Thoracic aorta (tissue), 2 donors: ENCODE data around the gene CTAG1B. TPM values are rescaled to one million over a fixed set of nuclear protein-coding genes. Genes with fewer than 3 reads are reported as not detected.
"Not testable (repeated sequence)": the region's sequence is repeated elsewhere in the genome, so short reads cannot be mapped to it uniquely, and the experiment has no call there.

Experiments
- ATAC-seq: fragments of 150-250 bp; one replicate; pipeline ENCODE4 v1.8.0; 2017; ENCODE audit warnings: low read depth; ENCODE audit not compliant: insufficient number of reproducible peaks, low FRiP score
- DNase-seq: peaks from one replicate; pipeline ENCODE4 v3.0.0-alpha.2; 2020; ENCODE audit warnings: low spot score
- H3K27ac ChIP-seq, 2 donors: fragments of 200-600 bp; sonication (generic); 1 replicate in 1 of 2; 2 replicates in 1 of 2; pipeline ENCODE4 v1.5.1; 2016; ENCODE audit warnings: mild to moderate bottlenecking in 2 of 2, moderate library complexity in 2 of 2
- H3K27me3 ChIP-seq: fragments of 200-600 bp; sonication (generic); replicated peaks from 2 replicates; pipeline ENCODE4 v1.6.0; 2016; ENCODE audit warnings: mild to moderate bottlenecking; ENCODE audit not compliant: insufficient read depth
- H3K36me3 ChIP-seq: fragments of 200-600 bp; sonication (generic); one replicate; pipeline ENCODE4 v1.5.1; 2016
- H3K4me1 ChIP-seq, 2 donors: fragments of 200-600 bp; sonication (generic); 1 replicate in 1 of 2; 2 replicates in 1 of 2; pipeline versions ENCODE4 v1.5.1 to v1.6.0; 2016; ENCODE audit warnings: low read depth in 2 of 2, mild to moderate bottlenecking in 1 of 2; ENCODE audit not compliant: control insufficient read depth in 1 of 2
- H3K4me3 ChIP-seq: fragments of 200-600 bp; sonication (generic); 2 replicates; pipeline ENCODE4 v1.5.1; 2016; ENCODE audit warnings: mild to moderate bottlenecking
- H3K9me3 ChIP-seq: fragments of 200-600 bp; sonication (generic); 2 replicates; pipeline ENCODE4 v1.5.1; 2016
- total RNA-seq, 2 donors: library from RNA; depleted of rRNA; stranded (reverse); fragments of >200 nt; gene quantifications; one replicate each; pipeline versions ENCODE4 v1.1.0 to v1.2.3, GENCODE V29; 2016
- TF ChIP-seq, protein P1 (sequence below): fragments of 200-600 bp; sonication (generic); IDR thresholded peaks from one replicate; pipeline ENCODE4 v1.5.1; 2019; ENCODE audit warnings: antibody characterized with exemption

Gene CTAG1B
- total RNA-seq, 2 donors from 2014 or later: not detected

DNA sequence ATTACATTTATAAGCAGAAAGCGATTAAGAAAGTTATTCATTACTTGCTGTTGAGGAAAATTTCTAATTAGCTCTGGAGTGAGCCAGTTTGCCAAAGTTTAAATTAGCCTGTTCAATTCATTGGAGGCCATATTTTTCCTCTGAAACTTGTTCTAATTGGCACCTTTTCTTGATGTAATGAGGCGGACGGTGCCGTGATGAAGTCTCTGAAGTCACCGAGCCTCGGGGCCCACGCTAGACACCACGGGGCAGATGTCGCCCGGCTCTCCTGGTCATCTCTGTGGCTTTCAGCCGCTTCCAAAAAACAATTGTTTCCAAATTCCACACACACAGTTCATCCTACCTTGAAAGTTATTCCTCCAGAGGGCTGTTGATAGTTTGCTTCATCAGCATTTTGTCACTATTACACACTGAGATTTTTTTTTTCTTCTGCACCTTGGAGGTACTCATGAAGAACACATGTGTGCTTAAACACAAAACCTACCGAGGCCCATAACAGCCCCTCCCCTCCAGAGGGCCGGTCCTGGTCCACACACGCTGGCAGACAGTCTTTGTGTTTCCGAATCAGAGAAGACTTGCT, 38.2 kb upstream of the CTAG1B start:
- DNase-seq (no peak), ATAC-seq (no peak)
- Histone ChIP-seq H3K27ac (no peak overlapping the region), H3K36me3 (no peaks in the 10 kb centered on the region), H3K4me1 (no peaks in the 10 kb centered on the region), H3K4me3 (no peak overlapping the region), H3K27me3 (no peaks in the 10 kb centered on the region), H3K9me3 (no peaks in the 10 kb centered on the region)
- TF ChIP-seq, protein P1, sequence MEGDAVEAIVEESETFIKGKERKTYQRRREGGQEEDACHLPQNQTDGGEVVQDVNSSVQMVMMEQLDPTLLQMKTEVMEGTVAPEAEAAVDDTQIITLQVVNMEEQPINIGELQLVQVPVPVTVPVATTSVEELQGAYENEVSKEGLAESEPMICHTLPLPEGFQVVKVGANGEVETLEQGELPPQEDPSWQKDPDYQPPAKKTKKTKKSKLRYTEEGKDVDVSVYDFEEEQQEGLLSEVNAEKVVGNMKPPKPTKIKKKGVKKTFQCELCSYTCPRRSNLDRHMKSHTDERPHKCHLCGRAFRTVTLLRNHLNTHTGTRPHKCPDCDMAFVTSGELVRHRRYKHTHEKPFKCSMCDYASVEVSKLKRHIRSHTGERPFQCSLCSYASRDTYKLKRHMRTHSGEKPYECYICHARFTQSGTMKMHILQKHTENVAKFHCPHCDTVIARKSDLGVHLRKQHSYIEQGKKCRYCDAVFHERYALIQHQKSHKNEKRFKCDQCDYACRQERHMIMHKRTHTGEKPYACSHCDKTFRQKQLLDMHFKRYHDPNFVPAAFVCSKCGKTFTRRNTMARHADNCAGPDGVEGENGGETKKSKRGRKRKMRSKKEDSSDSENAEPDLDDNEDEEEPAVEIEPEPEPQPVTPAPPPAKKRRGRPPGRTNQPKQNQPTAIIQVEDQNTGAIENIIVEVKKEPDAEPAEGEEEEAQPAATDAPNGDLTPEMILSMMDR: no peak

DNA sequence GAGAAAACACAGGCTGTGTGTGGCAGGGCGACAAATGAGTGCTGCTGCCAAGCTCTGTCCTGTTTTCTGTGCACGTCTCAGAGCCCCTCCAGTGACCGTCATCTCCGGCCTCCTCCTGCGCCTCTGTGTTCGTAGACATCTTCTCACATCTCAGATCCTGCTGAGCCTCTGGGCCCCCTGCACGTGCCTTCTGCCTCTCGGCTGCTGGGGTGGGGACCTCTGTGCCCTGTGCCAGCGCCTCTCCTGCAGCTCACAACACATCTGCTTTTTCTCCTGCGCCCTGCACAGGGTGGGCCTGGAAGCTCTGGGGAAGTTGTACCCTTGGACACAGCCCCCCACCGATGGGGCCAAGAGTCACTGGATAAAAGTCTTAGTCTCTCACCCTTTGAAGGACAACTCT, 36.7 kb upstream of the CTAG1B start:
- TF ChIP-seq, protein P1: no peak
- H3K27me3 ChIP-seq: no peaks in the 10 kb centered on the region
- no peak overlapping the region for H3K27ac ChIP-seq
- DNase-seq (no peak), ATAC-seq (no peak)
- no peaks in the 10 kb centered on the region for H3K4me1 ChIP-seq
- H3K36me3 ChIP-seq: no peaks in the 10 kb centered on the region
- no peaks in the 10 kb centered on the region for H3K9me3 ChIP-seq
- H3K4me3 ChIP-seq: no peak overlapping the region

DNA sequence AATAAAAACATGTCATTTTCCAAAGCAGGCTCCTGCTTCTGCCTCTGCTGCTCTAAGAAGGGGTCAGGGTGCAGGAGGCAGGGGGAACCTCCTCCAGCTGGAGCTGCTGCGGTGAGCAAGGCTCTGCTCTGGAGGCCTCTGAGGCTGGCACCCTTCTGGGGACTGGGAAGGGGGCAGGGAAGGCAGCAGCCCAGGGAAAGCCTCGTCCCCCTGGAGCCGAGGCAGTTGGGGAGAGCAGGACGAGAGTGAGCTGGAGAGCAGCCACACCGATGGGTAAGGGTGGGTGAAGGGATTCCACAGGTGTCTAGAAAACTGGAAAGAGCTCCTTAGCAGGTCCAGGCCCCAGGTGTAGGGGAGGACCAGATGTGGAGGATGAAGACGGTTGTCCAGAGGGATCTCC, 36.3 kb upstream of the CTAG1B start:
- Histone ChIP-seq H3K27ac (no peak overlapping the region), H3K4me1 (no peaks in the 10 kb centered on the region), H3K4me3 (no peak overlapping the region), H3K27me3 (no peaks in the 10 kb centered on the region), H3K36me3 (no peaks in the 10 kb centered on the region), H3K9me3 (no peaks in the 10 kb centered on the region)
- ATAC-seq: no peak
- no peak for DNase-seq
- TF ChIP-seq, protein P1: no peak

DNA sequence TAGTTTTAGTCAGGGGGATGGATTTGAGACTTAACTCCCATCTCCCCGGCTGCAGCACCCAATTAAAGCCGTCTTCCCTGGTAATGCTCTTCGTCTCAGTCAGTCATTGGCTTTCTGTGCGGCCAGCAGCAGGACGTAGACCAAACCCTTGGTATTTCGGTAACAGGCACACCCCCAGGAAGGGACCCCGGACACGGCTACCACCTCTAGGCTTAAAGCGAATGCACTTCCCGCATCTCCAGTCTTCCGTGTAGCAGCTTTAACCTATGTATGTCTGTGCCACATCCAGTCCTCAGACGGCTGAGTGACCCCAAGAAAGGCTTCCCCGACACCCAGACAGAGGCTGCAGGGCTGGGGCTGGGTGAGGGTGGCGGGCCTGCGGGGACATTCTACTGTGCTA, 35.8 kb upstream of the CTAG1B start:
- no peaks in the 10 kb centered on the region for H3K9me3 ChIP-seq
- no peaks in the 10 kb centered on the region for H3K27me3 ChIP-seq
- no peak overlapping the region for H3K4me3 ChIP-seq
- ATAC-seq (no peak), DNase-seq (no peak)
- TF ChIP-seq, protein P1: no peak
- no peaks in the 10 kb centered on the region for H3K4me1 ChIP-seq
- H3K36me3 ChIP-seq: no peaks in the 10 kb centered on the region
- H3K27ac ChIP-seq: no peak overlapping the region

DNA sequence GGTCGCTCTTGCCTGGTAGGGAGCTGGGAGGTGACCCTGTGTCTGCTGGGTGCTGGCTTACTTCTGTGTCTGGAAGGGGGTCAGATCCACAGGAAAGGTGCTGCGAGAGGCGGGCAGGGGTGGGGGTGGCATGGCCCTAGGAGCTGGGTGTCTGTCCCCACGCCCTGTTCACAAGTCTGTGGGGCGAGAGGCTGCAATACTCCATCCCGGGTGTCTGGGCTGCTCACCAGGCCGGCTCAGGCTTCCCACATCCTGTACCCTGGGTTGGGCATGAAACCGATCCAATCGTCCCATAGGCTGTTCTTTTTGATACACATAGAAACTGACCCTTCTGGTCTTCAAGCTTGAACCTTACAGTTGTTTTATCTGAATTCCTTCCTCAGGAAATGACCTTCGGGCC, 35.3 kb upstream of the CTAG1B start:
- no peaks in the 10 kb centered on the region for H3K9me3 ChIP-seq
- no peak for ATAC-seq
- no peaks in the 10 kb centered on the region for H3K4me1 ChIP-seq
- TF ChIP-seq, protein P1: no peak
- H3K36me3 ChIP-seq: no peaks in the 10 kb centered on the region
- no peaks in the 10 kb centered on the region for H3K27me3 ChIP-seq
- no peak overlapping the region for H3K4me3 ChIP-seq
- no peak overlapping the region for H3K27ac ChIP-seq
- no peak for DNase-seq

DNA sequence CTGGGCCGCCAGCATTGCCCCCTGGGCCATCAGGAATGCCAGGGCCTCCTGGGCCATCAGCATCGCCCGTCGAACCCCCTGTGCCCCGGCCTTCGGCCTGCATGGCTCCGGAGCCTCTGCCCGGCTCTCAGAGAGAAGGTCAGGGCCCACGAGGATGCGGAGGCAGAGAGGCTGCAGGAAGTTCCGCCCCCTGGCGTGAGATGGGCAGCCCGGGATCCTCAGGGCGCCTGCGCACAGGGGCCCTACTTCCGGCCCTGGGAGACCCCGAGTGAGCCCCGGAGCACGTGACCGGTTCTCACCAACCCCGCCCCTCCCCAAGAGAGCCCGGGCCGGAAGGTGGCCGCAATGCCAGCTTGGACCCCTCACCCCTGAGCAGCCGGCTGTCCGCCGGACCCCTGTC, 34.3 kb upstream of the CTAG1B start, which contains the start of gene CTAG2:
CTAG2 (minus strand) TSS at position 167 of the 400 bp plus-strand sequence; CDS start at position 103, 64 bp downstream.
- H3K36me3 ChIP-seq, H3K4me3 ChIP-seq, ATAC-seq, DNase-seq, H3K9me3 ChIP-seq, H3K4me1 ChIP-seq, H3K27ac ChIP-seq, H3K27me3 ChIP-seq: not testable (repeated sequence)
